Naive thymus-derived CD4-positive, alpha-beta T cell (primary cell): ENCODE data around the gene FURIN. TPM values are rescaled to one million over a fixed set of nuclear protein-coding genes. Genes with fewer than 3 reads are reported as not detected.

Source experiments
- ATAC-seq: fragments of 150-1000 bp; cut with Tn5 transposase; 2 replicates; pipeline ENCODE4 v1.10.0; 2021; ENCODE audit warnings: mild to moderate bottlenecking, moderate library complexity
- CTCF ChIA-PET: fragments of 350-600 bp; sonication (Branson Sonifier 250); formaldehyde crosslinking; loops from one replicate; lab custom pipeline; 2021; ENCODE audit warnings: antibody characterized with exemption; lab: Charles Lee
- POLR2A ChIA-PET: fragments of 350-600 bp; sonication (Branson Sonifier 250); formaldehyde crosslinking; loops from one replicate; lab custom pipeline; 2021; ENCODE audit warnings: antibody characterized with exemption, inconsistent platforms; lab: Charles Lee
- DNase-seq, 9 donors: peaks; one replicate each; pipeline versions ENCODE4 v3.0.0 to v3.0.0-alpha.2; 2020 to 2022; ENCODE audit warnings: mixed read lengths in 1 of 9
- H3K27ac ChIP-seq: one replicate; pipeline ENCODE4 v1.7.0; 2013; ENCODE audit warnings: mild to moderate bottlenecking, low read depth, low read length, moderate library complexity
- H3K27me3 ChIP-seq, 2 donors: one replicate each; pipeline ENCODE4 v1.7.0; 2013; ENCODE audit warnings: low read length in 2 of 2, mild to moderate bottlenecking in 2 of 2, moderate library complexity in 2 of 2; ENCODE audit not compliant: control insufficient read depth in 2 of 2, insufficient read depth in 2 of 2
- H3K36me3 ChIP-seq, 3 experiments: 1 replicate in 2 of 3; 2 replicates in 1 of 3; pipeline ENCODE4 v1.7.0; 2013; ENCODE audit warnings: low read length in 3 of 3, mild to moderate bottlenecking in 3 of 3, moderate library complexity in 1 of 3; ENCODE audit not compliant: insufficient read depth in 3 of 3, control insufficient read depth in 2 of 3
- H3K4me1 ChIP-seq, 2 donors: one replicate each; pipeline ENCODE4 v1.7.0; 2013; ENCODE audit warnings: low read length in 2 of 2, mild to moderate bottlenecking in 2 of 2, moderate library complexity in 1 of 2; ENCODE audit not compliant: control insufficient read depth in 2 of 2, insufficient read depth in 2 of 2
- H3K4me3 ChIP-seq: 2 replicates; pipeline ENCODE4 v1.7.0; 2013; ENCODE audit warnings: mild to moderate bottlenecking, low read length
- H3K9me3 ChIP-seq, 3 experiments: 1 replicate in 2 of 3; 2 replicates in 1 of 3; pipeline ENCODE4 v1.7.0; 2013; ENCODE audit warnings: low read length in 3 of 3; ENCODE audit not compliant: control insufficient read depth in 2 of 3
- H3K27ac Mint-ChIP-seq, 9 donors: one replicate each; pipeline ENCODE4 v1.8.0; 2020 to 2022; ENCODE audit warnings: mixed read lengths in 9 of 9, mild to moderate bottlenecking in 8 of 9, moderate library complexity in 5 of 9, inconsistent platforms in 2 of 9
- H3K27me3 Mint-ChIP-seq, 5 donors: one replicate each; pipeline ENCODE4 v1.8.0; 2021 to 2022; ENCODE audit warnings: mixed read lengths in 5 of 5, mild to moderate bottlenecking in 1 of 5
- H3K36me3 Mint-ChIP-seq, 5 donors: one replicate each; pipeline ENCODE4 v1.8.0; 2020 to 2022; ENCODE audit warnings: mixed read lengths in 5 of 5, mild to moderate bottlenecking in 3 of 5, inconsistent platforms in 1 of 5
- H3K4me1 Mint-ChIP-seq, 7 donors: one replicate each; pipeline ENCODE4 v1.8.0; 2020 to 2022; ENCODE audit warnings: mixed read lengths in 7 of 7, mild to moderate bottlenecking in 3 of 7, inconsistent platforms in 1 of 7
- H3K4me3 Mint-ChIP-seq, 10 donors: one replicate each; pipeline ENCODE4 v1.8.0; 2020 to 2022; ENCODE audit warnings: mild to moderate bottlenecking in 10 of 10, mixed read lengths in 10 of 10, moderate library complexity in 6 of 10, inconsistent platforms in 2 of 10
- H3K9me3 Mint-ChIP-seq, 11 donors: one replicate each; pipeline ENCODE4 v1.8.0; 2020 to 2022; ENCODE audit warnings: mixed read lengths in 11 of 11, mild to moderate bottlenecking in 4 of 11, inconsistent platforms in 1 of 11, moderate library complexity in 1 of 11
- intact Hi-C, 2 donors: fragments of 100-400 bp; cut with micrococcal nuclease; formaldehyde crosslinking; loops; one replicate each; pipeline ENCODE4 v1.15.1; 2023
- polyA plus RNA-seq, 2 donors: library from polyadenylated mRNA; unstranded; fragments of 300-500 nt; fragmentation: Illumina TruSeq; gene quantifications; one replicate each; pipeline ENCODE4 v1.2.3, GENCODE V29; 2021
- total RNA-seq, 6 experiments: library from RNA in 5 of 6; stranded (reverse) in 5 of 6; gene quantifications; 1 replicate in 5 of 6; 2 replicates in 1 of 6; pipeline ENCODE4 v1.2.3 and lab custom pipeline; 2021 to 2026

Gene FURIN
- total and polyA plus RNA-seq, 7 experiments from 2014 or later: 2.0 to 516 (median 35.0) TPM

DNA sequence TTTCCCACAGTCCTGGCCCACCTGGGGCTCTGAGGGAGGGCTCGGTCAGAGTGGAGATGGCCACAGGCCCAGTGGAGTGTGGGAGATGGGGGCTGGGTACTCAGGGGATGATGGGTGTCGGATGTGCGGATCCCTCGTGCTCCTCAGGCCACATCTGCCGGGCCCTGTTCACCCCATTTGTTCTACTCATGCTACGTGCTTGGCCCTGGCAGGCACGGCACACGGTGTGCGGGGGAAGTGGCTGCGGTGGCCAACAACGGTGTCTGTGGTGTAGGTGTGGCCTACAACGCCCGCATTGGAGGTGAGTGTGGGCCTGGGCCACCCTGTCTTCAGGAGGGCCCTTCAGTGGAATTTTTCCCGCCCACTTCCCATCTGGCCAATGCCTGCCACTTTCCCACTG is 8.9 kb downstream of the FURIN start:
- H3K4me3 Mint-ChIP-seq: peak overlapping the region in 1 of 10 donors; percentile 94
- Histone ChIP-seq H3K4me1 (peaks cover 7 to 8% of the 10 kb centered on the region in 2 donors), H3K27me3 (no peaks in the 10 kb centered on the region), H3K9me3 (no peaks in the 10 kb centered on the region), H3K36me3 (peaks cover 0 to 68% (median 0%) of the 10 kb centered on the region in 3 experiments), H3K27ac (no peak overlapping the region), H3K4me3 (no peak overlapping the region)
- DNase-seq: no peak
- intact Hi-C loops: no loop called here
- peaks cover 4 to 64% (median 15%) of the 10 kb centered on the region in 7 donors for H3K4me1 Mint-ChIP-seq
- peaks cover 0 to 58% (median 0%) of the 10 kb centered on the region in 5 donors for H3K36me3 Mint-ChIP-seq
- no peaks in the 10 kb centered on the region for H3K9me3 Mint-ChIP-seq
- POLR2A ChIA-PET: no interaction called here
- ATAC-seq: no peak
- no peaks in the 10 kb centered on the region for H3K27me3 Mint-ChIP-seq
- peak overlapping the region in 2 of 9 donors; percentile 54 to 77 for H3K27ac Mint-ChIP-seq
- CTCF ChIA-PET: no interaction called here

DNA sequence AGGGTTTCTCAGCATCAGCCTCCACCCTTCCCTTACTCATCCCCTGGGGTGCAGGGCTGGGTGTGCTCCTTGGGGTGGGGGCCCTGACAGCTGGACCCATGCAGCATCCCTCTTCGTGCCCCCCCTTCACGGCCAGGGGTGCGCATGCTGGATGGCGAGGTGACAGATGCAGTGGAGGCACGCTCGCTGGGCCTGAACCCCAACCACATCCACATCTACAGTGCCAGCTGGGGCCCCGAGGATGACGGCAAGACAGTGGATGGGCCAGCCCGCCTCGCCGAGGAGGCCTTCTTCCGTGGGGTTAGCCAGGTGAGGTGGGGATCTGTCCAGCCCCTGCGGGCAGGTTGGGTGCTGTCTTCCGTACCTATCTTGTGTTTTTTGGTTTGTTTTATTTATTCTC is 9.6 kb downstream of the FURIN start:
- H3K27me3 Mint-ChIP-seq: no peaks in the 10 kb centered on the region
- H3K36me3 ChIP-seq: peaks cover 0 to 69% (median 0%) of the 10 kb centered on the region in 3 experiments
- intact Hi-C loops: no loop called here
- no peaks in the 10 kb centered on the region for H3K9me3 Mint-ChIP-seq
- H3K27me3 ChIP-seq: no peaks in the 10 kb centered on the region
- H3K27ac Mint-ChIP-seq: peak overlapping the region in 1 of 9 donors; percentile 77
- DNase-seq (no peak), ATAC-seq (no peak)
- no peak overlapping the region for H3K4me3 ChIP-seq
- peak overlapping the region in 1 of 10 donors; percentile 94 for H3K4me3 Mint-ChIP-seq
- CTCF ChIA-PET: no interaction called here
- peaks cover 0 to 54% (median 0%) of the 10 kb centered on the region in 5 donors for H3K36me3 Mint-ChIP-seq
- no peak overlapping the region for H3K27ac ChIP-seq
- H3K9me3 ChIP-seq: no peaks in the 10 kb centered on the region
- H3K4me1 ChIP-seq: peaks cover under 1 to 2% of the 10 kb centered on the region in 2 donors
- peaks cover 0 to 64% (median 8%) of the 10 kb centered on the region in 7 donors for H3K4me1 Mint-ChIP-seq
- POLR2A ChIA-PET: no interaction called here

DNA sequence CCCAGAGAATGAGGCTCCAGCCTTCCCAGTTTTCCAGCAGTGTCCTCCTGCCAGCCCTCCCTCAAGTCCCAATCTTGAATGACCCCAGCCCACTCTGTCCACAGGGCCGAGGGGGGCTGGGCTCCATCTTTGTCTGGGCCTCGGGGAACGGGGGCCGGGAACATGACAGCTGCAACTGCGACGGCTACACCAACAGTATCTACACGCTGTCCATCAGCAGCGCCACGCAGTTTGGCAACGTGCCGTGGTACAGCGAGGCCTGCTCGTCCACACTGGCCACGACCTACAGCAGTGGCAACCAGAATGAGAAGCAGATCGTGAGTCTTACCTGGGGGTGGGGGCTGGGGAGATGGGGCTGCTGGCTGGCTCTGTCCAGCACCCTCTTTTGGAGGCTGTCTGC is 10.3 kb downstream of the FURIN start:
- Mint-ChIP-seq H3K9me3 (no peaks in the 10 kb centered on the region), H3K4me1 (peaks cover 0 to 66% (median 2%) of the 10 kb centered on the region in 7 donors), H3K27me3 (no peaks in the 10 kb centered on the region), H3K4me3 (no peak overlapping the region), H3K36me3 (peaks cover 0 to 48% (median 0%) of the 10 kb centered on the region in 5 donors), H3K27ac (peak overlapping the region in 1 of 9 donors; percentile 77)
- no peaks in the 10 kb centered on the region for H3K4me1 ChIP-seq
- H3K4me3 ChIP-seq: no peak overlapping the region
- ChIA-PET POLR2A (no interaction called here), CTCF (no interaction called here)
- no peaks in the 10 kb centered on the region for H3K27me3 ChIP-seq
- no peaks in the 10 kb centered on the region for H3K9me3 ChIP-seq
- DNase-seq (no peak), ATAC-seq (no peak)
- H3K27ac ChIP-seq: no peak overlapping the region
- H3K36me3 ChIP-seq: peaks cover 0 to 69% (median 0%) of the 10 kb centered on the region in 3 experiments
- intact Hi-C loops: no loop called here

DNA sequence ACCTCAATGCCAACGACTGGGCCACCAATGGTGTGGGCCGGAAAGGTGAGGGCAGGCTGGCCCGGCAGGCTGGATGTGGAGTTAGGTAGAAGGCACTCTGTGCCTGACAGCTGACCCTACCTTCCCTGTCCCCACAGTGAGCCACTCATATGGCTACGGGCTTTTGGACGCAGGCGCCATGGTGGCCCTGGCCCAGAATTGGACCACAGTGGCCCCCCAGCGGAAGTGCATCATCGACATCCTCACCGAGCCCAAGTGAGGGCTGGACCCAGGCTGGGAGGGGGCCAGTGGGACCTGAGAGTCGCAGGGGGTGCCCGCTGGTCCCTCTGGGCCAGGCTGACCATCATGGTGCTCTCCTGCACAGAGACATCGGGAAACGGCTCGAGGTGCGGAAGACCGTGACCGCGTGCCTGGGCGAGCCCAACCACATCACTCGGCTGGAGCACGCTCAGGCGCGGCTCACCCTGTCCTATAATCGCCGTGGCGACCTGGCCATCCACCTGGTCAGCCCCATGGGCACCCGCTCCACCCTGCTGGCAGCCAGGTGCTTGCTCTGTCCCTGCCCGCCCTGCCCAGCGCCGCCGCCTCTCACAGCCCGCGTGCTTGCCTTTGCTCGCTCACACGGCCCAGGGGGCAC is 11.5 kb downstream of the FURIN start:
- POLR2A ChIA-PET: no interaction called here
- H3K36me3 Mint-ChIP-seq: peaks cover 0 to 39% (median 0%) of the 10 kb centered on the region in 5 donors

DNA sequence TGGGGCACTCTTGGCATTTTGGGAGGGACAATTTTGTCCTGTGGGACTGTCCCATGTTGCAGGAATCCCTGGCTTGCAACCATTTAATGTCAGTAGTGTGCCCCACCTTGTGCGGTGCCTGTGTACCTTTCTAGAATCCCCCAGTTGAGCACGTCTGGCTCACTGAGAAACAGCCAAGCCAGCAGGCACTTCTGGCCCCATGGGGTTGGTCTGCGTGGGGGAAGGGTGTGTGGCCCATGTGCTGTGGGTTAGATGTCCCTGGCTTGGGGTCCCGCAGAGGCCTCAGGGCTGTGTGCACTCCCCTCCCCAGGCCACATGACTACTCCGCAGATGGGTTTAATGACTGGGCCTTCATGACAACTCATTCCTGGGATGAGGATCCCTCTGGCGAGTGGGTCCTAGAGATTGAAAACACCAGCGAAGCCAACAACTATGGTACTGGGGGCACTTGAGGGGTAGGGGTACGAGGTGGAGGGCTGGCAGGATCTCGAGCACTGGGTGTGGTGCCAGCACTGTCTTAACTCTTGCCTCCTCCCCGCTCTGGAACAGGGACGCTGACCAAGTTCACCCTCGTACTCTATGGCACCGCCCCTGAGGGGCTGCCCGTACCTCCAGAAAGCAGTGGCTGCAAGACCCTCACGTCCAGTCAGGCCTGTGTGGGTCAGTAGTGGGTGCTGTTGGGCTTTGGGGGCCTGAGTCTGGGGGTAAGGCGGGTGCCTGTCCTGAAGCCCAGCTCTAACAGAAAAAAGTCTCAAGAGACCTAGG is 12.2 kb downstream of the FURIN start:
- intact Hi-C loops: loop anchor here in 1 of 2 donors (10.0 kb wide), 1 partner anchor 396 kb away; no protein-coding TSS in a partner anchor
- H3K27ac Mint-ChIP-seq: peak overlapping the region in 1 of 9 donors; percentile 29
- H3K36me3 ChIP-seq: peaks cover 0 to 68% (median 0%) of the 10 kb centered on the region in 3 experiments
- peaks cover 0 to 34% (median 0%) of the 10 kb centered on the region in 5 donors for H3K36me3 Mint-ChIP-seq
- H3K4me1 ChIP-seq: peaks cover 0 to 2% of the 10 kb centered on the region in 2 donors
- no peak overlapping the region for H3K4me3 ChIP-seq
- H3K9me3 Mint-ChIP-seq: no peaks in the 10 kb centered on the region
- ChIA-PET CTCF (no interaction called here), POLR2A (no interaction called here)
- peaks cover 0 to 5% (median 0%) of the 10 kb centered on the region in 5 donors for H3K27me3 Mint-ChIP-seq
- H3K27ac ChIP-seq: no peak overlapping the region
- DNase-seq: no peak
- H3K27me3 ChIP-seq: no peaks in the 10 kb centered on the region
- H3K9me3 ChIP-seq: no peaks in the 10 kb centered on the region
- ATAC-seq: no peak
- H3K4me3 Mint-ChIP-seq: no peak overlapping the region
- H3K4me1 Mint-ChIP-seq: peaks cover 0 to 62% (median 6%) of the 10 kb centered on the region in 7 donors

More for the DNA sequence above, 11.5 kb downstream of the FURIN start:
- Mint-ChIP-seq H3K27me3 (peaks cover 0 to 1% (median 0%) of the 10 kb centered on the region in 5 donors), H3K4me1 (peaks cover 0 to 60% (median under 1%) of the 10 kb centered on the region in 7 donors), H3K9me3 (no peaks in the 10 kb centered on the region), H3K4me3 (peak overlapping the region in 1 of 10 donors; percentile 4), H3K27ac (peak overlapping the region in 1 of 9 donors; percentile 63)
- DNase-seq (no peak), ATAC-seq (no peak)
- Histone ChIP-seq H3K4me3 (no peak overlapping the region), H3K9me3 (no peaks in the 10 kb centered on the region), H3K4me1 (no peaks in the 10 kb centered on the region), H3K27me3 (no peaks in the 10 kb centered on the region), H3K36me3 (peaks cover 0 to 69% (median 0%) of the 10 kb centered on the region in 3 experiments), H3K27ac (no peak overlapping the region)
- CTCF ChIA-PET: no interaction called here
- intact Hi-C loops: loop anchor here in 1 of 2 donors (10.0 kb wide), 1 partner anchor 395 kb away; no protein-coding TSS in a partner anchor

DNA sequence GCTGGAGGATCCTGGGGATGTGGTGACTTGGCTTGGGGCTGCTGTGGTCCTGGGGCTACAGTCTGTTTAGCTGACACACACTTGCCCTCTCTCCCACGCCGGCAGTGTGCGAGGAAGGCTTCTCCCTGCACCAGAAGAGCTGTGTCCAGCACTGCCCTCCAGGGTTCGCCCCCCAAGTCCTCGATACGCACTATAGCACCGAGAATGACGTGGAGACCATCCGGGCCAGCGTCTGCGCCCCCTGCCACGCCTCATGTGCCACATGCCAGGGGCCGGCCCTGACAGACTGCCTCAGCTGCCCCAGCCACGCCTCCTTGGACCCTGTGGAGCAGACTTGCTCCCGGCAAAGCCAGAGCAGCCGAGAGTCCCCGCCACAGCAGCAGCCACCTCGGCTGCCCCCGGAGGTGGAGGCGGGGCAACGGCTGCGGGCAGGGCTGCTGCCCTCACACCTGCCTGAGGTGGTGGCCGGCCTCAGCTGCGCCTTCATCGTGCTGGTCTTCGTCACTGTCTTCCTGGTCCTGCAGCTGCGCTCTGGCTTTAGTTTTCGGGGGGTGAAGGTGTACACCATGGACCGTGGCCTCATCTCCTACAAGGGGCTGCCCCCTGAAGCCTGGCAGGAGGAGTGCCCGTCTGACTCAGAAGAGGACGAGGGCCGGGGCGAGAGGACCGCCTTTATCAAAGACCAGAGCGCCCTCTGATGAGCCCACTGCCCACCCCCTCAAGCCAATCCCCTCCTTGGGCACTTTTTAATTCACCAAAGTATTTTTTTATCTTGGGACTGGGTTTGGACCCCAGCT is 13.0 kb downstream of the FURIN start:
- Histone ChIP-seq H3K27me3 (no peaks in the 10 kb centered on the region), H3K36me3 (peaks cover 0 to 61% (median 0%) of the 10 kb centered on the region in 3 experiments), H3K4me3 (no peak overlapping the region), H3K27ac (no peak overlapping the region), H3K9me3 (no peaks in the 10 kb centered on the region), H3K4me1 (peaks cover 0 to 6% of the 10 kb centered on the region in 2 donors)
- Mint-ChIP-seq H3K27me3 (peaks cover 0 to 6% (median 0%) of the 10 kb centered on the region in 5 donors), H3K4me3 (no peak overlapping the region), H3K4me1 (peaks cover 0 to 64% (median 11%) of the 10 kb centered on the region in 7 donors), H3K36me3 (peaks cover 0 to 33% (median 0%) of the 10 kb centered on the region in 5 donors), H3K27ac (peak overlapping the region in 2 of 9 donors; percentile 28 to 42), H3K9me3 (no peaks in the 10 kb centered on the region)
- ATAC-seq (no peak), DNase-seq (no peak)
- intact Hi-C loops: loop anchor here in 1 of 2 donors (10.0 kb wide), 1 partner anchor 397 kb away; no protein-coding TSS in a partner anchor
- ChIA-PET CTCF (no interaction called here), POLR2A (interaction anchor here (0.5 kb wide), 1 partner anchor 277 kb away, joined by 3 read pairs; no protein-coding TSS in a partner anchor)
